HG03565 (cell line): ENCODE data around the gene LYL1.

Experiments used
- ATAC-seq: cut with Tn5 transposase; IDR thresholded peaks from one replicate; pipeline ENCODE4 v1.9.1; 2021; ENCODE audit warnings: mild to moderate bottlenecking, moderate library complexity; ENCODE audit not compliant: unreplicated experiment

The LYL1 gene

GRCh38 chr19:13130886-13131490 is 28.3 kb upstream of the LYL1 start:
- no peak for ATAC-seq

GRCh38 chr19:13129384-13129783 is 26.7 kb upstream of the LYL1 start:
- ATAC-seq: no peak

GRCh38 chr19:13128583-13128982 is 25.9 kb upstream of the LYL1 start:
- no peak for ATAC-seq

- ATAC-seq: no peak
Observed at GRCh38 chr19:13127811-13128575, 25.3 kb upstream of the LYL1 start.

GRCh38 chr19:13127051-13127450 is 24.4 kb upstream of the LYL1 start:
- no peak for ATAC-seq

GRCh38 chr19:13122980-13123957 is 20.6 kb upstream of the LYL1 start:
- no peak for ATAC-seq

- no peak for ATAC-seq
Observed at GRCh38 chr19:13122275-13122878, 19.7 kb upstream of the LYL1 start.

- ATAC-seq: no peak
Observed at GRCh38 chr19:13121551-13122274, 19.1 kb upstream of the LYL1 start.

- no peak for ATAC-seq
Observed at GRCh38 chr19:13120817-13121216, 18.2 kb upstream of the LYL1 start.

GRCh38 chr19:13120031-13120430 is 17.4 kb upstream of the LYL1 start:
- no peak for ATAC-seq

GRCh38 chr19:13119627-13120026 is 17.0 kb upstream of the LYL1 start:
- ATAC-seq: no peak

GRCh38 chr19:13118424-13119193 is 16.0 kb upstream of the LYL1 start:
- ATAC-seq: no peak

- ATAC-seq: peak; percentile 49
Observed at GRCh38 chr19:13117772-13118423, 15.2 kb upstream of the LYL1 start, which contains the start of gene NACC1. Gene NACC1, plus strand, starts transcription at chr19:13118264. Its CDS starts 16,944 bp downstream, at chr19:13135208.

- ATAC-seq: no peak
Observed at GRCh38 chr19:13117176-13117771, 14.6 kb upstream of the LYL1 start.

- ATAC-seq: no peak
Observed at GRCh38 chr19:13116282-13117175, 13.9 kb upstream of the LYL1 start, which contains the start of gene TRMT1. Gene TRMT1, minus strand, starts transcription at chr19:13116740. Its CDS starts 341 bp downstream, at chr19:13116399.

GRCh38 chr19:13115936-13116281 is 13.3 kb upstream of the LYL1 start:
- no peak for ATAC-seq

GRCh38 chr19:13112555-13112954 is 9.9 kb upstream of the LYL1 start:
- ATAC-seq: no peak
